GM21447 (cell line): Measurements from ENCODE around the gene DNASE2B.
"Not testable (repeated sequence)": the region's sequence is repeated elsewhere in the genome, so short reads cannot be mapped to it uniquely, and the experiment has no call there.

Source experiments
- ATAC-seq: cut with Tn5 transposase; IDR thresholded peaks from one replicate; pipeline ENCODE4 v1.9.1; 2021; ENCODE audit not compliant: unreplicated experiment

DNASE2B gene

GRCh38 chr1:84412316-84412942 lies 14.1 kb downstream of the DNASE2B start:
- no peak for ATAC-seq

DNA sequence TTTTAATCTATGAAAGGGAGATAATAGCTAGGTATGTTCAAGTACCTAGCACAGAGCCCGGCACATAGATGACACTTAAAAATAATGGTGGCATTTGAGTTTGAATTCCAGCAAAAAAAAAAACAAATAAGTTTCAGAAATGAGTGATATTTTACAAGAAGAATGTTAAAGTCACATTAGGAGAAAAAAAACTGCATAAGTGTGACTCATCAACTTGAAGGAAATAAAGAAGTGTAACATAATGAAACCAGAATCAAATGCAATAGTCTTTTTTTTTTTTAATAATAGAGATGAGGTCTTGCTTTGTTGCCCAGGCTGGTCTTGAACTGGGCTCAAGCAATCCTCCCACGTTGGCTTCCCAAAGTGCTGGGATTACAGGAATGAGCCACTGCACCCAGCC lies 17.1 kb downstream of the DNASE2B start:
- ATAC-seq = no peak

GRCh38 chr1:84422909-84423308 lies 24.6 kb downstream of the DNASE2B start:
- no peak for ATAC-seq

DNA sequence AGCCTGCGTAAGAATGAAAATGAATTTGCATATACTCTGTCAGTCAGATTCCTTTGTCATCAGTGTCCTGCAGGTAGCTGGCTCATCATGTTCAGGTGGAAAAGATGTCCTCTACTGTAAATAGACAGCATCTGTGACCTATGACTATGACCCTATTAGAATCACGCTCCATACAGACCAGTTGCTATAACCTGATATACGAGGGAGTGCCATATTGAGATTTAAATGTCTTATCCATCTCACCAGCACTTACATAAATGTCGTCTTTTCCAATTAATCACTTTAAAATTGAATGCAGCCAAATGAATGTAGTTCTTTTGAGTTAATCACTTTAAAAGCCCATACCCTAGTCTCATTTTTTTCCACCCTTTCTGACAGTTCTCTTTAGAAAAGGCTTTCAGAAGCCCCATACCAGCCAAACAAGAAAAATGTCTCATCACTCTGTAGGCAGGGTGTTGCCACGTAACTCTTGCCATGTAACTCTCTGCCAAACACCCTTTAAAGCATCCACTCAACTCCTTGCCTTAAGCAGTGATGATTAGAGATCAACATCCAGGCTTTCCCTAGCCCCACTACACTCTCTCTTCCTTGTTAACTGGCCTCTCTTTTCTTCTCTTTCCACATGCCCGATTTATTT lies 26.3 kb downstream of the DNASE2B start:
- ATAC-seq = no peak

- no peak for ATAC-seq
Observed at GRCh38 chr1:84425150-84425896, 27.0 kb downstream of the DNASE2B start.

DNA sequence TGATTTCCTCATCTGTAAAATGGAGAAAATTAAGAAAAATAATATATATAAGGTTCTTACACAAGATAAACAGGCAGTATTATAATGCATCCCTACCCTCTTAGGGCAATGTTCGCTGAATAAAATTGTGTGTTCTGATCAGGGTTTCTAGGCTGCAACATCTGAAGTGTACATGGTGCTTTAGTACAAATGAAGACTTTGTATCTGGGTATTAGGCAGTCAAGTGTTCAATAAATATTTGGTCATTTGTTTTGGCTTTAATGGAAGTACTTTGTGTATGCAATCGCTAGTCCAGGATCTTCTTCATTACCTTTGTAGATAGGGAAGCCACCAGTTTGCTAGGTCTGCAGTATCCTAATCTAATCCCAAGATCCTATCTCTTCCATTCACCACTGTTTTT lies 28.1 kb downstream of the DNASE2B start:
- ATAC-seq = no peak

DNA sequence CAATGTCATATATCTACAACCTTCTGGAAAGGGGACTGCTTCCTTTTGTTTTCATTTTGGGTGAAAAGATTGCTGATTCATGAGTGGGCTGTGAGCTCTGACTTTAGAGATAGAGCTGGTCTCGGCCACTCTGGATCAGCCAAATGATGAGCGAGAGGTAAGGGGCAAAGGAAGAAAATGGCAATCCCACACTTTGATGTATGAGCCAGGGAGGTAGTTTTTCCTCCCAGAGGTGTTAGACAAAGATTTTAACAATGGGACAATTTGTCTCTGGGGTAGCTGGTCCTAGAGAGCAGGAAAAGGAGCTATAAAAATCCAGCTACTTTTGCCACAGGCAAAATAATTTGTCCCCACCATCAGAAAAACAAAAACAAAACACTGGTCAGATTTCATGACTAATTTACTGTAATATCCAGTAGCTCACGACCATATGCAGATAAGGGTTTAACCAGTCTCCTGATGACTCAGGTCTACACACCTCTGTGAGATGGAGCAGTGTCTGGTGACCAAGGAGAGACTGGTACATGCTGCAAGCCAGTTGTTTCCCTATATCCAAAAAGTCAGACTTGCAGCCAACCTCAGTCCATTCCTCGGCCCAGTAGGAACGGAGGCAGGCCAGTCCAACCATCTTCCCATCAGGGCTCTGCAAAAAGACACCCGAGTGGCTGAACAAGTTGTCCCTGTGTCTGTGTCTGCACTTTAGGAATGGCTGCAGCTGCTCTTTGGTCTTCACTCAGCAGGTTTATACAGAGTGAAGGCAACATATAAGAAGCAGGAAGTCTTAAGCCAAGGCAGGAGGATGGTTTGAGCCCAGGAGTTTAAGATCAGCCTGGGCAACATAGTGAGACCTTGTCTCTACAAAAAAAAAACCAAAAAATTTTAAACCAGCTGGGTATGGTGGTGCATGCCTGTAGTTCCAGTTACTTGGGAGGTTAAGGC lies 29.2 kb downstream of the DNASE2B start:
- no peak for ATAC-seq

DNA sequence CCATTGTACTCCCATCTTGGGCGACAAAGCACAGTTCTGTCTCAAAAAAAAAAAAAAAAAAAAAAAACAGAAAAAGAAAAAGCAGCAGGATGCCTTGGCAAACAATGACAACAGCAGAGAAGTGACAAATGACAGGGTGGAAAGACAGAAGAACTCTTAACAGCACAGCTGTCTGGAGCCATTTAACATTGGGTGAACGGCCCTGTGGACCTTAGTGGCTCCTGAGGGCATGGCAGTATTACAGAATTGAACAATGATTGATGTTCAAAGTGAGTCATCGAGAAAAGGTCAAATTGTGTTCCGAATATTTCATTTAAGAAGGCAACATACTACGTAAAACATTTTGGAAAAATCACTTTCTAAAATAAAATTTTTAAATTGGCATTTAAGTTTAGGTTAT lies 30.0 kb downstream of the DNASE2B start:
- no peak for ATAC-seq

GRCh38 chr1:84429231-84429630 lies 30.9 kb downstream of the DNASE2B start:
- ATAC-seq = no peak

DNA sequence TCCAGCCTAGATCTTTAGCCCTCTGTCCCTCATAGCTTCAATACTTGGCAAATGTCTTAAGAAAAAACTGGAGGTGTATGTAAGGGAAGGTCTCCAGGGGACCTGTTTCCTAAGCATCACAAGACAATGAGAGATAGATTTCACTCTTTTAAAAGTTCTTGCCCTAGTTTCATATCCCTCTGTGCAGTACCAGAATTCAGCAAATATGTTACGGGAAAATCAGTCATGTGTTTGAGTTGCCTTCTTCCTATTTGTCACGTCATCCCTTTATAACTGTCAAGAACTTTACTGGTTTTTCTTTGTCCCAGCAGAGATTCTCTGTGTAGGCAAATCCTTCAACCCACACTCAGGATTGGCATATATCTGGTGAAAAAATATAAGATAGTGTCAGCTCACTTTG lies 32.3 kb downstream of the DNASE2B start:
- no peak for ATAC-seq

DNA sequence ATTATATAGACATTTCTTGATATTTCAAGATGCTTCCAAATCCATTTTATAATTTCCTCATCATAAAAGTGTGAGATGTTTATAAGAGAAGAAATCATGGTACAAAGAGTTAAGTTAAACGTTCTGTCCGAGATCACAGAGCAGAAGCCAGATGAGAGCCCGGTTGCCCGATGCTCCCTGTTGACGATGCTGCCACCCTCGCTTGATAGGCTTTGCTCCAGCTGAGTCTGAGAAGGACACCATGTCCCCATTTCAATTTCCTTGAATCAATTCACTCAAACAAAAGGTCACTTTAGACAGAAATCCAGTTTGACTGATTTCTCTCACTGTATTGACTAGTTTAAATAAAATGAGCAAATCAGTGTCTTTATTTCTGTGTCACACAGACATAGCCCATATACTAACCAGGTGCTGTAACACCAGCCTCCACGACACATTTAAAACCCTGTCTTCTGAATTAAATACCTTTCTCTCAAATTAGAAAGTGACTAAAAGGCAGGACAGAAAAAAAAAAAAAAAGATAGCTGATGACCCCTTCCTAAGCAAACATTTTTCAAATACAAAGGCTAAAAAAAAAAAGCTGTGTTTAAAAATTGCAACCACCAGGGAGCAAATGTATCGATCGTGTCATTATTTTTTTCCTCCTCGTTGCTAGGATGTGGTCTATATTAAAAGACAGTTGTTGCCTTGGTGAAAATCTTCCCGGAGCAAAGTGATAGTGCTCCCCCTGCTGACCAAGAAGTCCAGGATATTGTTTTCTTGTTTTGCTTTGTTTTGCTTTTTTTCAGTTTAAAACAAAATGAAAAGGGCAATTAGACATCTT lies 35.2 kb downstream of the DNASE2B start:
- ATAC-seq = peak; percentile 58

- no peak for ATAC-seq
Observed at GRCh38 chr1:84434081-84434769, 35.9 kb downstream of the DNASE2B start.

GRCh38 chr1:84434801-84435549 lies 36.7 kb downstream of the DNASE2B start:
- no peak for ATAC-seq

DNA sequence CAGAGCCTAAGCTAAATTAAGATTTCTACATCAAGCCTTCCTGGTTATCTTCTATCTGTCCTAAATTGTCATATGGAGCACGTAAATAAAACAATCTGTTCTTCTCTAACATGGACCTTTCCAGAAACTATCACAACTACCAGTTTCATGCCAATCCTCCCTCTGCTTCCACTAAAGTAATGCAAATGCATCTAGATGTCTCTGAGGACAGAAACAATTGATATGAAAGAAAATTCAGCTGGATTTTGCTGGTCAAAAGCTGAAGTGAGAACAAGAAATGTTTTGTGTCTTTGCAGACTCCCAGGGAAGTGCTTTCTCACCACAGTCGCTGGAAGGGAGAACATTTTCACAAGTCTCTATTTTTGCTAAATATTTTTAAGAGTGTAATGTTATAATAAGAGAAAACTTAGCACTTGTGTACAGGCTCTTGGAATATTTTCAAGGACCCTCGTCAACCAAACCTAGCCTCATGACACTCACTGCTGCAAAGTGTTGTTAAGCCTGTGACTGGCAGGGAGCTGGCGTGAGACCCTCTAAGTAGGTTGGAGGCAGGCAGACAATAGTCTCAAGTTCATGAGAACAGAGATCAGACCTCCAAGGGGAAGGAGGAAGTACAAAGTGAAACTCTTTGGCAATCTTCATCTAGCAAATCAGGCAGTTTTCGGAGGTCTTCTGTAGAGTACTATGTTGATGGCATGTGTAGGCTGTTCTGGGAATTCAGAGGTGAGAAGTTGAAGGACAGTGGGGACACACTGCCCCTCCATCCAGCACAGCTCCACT lies 38.8 kb downstream of the DNASE2B start:
- ATAC-seq = peak; percentile 34

DNA sequence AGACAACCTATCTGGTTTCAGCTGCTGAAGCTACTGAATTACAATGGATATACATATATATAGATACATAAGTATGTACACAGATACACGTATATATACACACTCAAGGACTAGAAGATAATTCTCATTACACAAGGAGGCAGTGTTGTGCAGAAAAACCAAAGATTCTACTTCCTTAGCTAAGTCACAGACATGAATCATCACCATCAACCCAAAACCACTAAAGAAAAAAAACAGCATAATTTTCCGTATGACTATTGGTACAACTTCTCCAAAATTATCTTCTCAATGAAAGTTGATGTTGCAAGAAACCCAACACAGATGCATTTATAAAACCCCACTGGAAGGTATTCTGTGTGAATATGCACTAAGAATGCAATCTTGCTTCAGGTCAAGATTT lies 44.0 kb downstream of the DNASE2B start:
- ATAC-seq = peak; percentile 98

- not testable (repeated sequence) for ATAC-seq
Observed at GRCh38 chr1:84442747-84443646, 44.7 kb downstream of the DNASE2B start.

DNA sequence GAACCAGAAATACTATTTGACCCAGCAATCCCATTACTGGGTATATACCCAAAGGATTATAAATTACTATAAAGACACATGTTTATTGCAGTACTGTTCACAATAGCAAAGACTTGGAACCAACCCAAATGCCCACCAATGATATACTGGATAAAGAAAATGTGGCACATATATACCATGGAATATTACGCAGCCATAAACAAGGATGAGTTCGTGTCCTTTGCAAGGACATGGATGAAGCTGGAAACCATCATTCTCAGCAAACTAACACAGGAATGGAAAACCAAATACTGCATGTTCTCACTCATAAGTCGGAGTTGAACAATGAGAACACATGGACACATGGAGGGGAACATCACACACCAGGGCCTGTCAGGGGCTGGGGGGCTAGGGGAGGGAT lies 50.4 kb downstream of the DNASE2B start:
- not testable (repeated sequence) for ATAC-seq
